Fibroblast of villous mesenchyme (primary cell): Measurements from ENCODE around the gene BTBD10. TPM values are rescaled to one million over a fixed set of nuclear protein-coding genes. Genes with fewer than 3 reads are reported as not detected.

Source experiments
- DNase-seq: peaks from one replicate; pipeline ENCODE4 v3.0.0-alpha.2; 2010; ENCODE audit warnings: low read depth
- H3K4me3 ChIP-seq: 2 replicates; pipeline ENCODE4 v1.5.1; 2011; ENCODE audit warnings: low read depth, mild to moderate bottlenecking, low read length
- CTCF ChIP-seq: IDR thresholded peaks from 2 replicates; pipeline ENCODE4 v1.5.1; 2012; ENCODE audit warnings: low read depth, mild to moderate bottlenecking, low read length; ENCODE audit not compliant: insufficient read depth
- total RNA-seq: library from RNA; depleted of rRNA; stranded (reverse); fragments of >200 nt; gene quantifications from 2 replicates; pipeline ENCODE4 v1.2.3, GENCODE V29; 2012

BTBD10 gene
- total RNA-seq, result 44.5 and 62.6 TPM in 2 replicates

- TF ChIP-seq CTCF, result no peak
- DNase-seq, result peak; percentile 94
Measured at GRCh38 chr11:13462901-13463778, at the start of gene BTBD10. TSS of gene BTBD10 (minus strand) at chr11:13463222. CDS start at chr11:13445124, 18,098 bp downstream.

GRCh38 chr11:13503393-13503792, 40.4 kb upstream of the BTBD10 start:
- no peak for DNase-seq
- no peak for TF ChIP-seq CTCF
- no peak overlapping the region for H3K4me3 ChIP-seq

More at GRCh38 chr11:13462901-13463778, at the start of gene BTBD10:
- peak within 1 kb of the TSS; percentile 99 for H3K4me3 ChIP-seq

GRCh38 chr11:13502492-13502891, 39.5 kb upstream of the BTBD10 start:
- DNase-seq, result no peak
- TF ChIP-seq CTCF, result no peak
- H3K4me3 ChIP-seq, result no peak overlapping the region

- DNase-seq, result no peak
- H3K4me3 ChIP-seq, result no peak within 1 kb of the TSS
- TF ChIP-seq CTCF, result no peak
Measured at GRCh38 chr11:13495929-13496328, 32.9 kb upstream of the BTBD10 start, which contains the start of gene PTH. TSS of gene PTH (minus strand) at chr11:13495997. CDS start at chr11:13492855, 3,142 bp downstream.

GRCh38 chr11:13494051-13494450, 31.0 kb upstream of the BTBD10 start:
- DNase-seq, result no peak
- no peak overlapping the region for H3K4me3 ChIP-seq
- TF ChIP-seq CTCF, result no peak

- peak; percentile 35 for TF ChIP-seq CTCF
- DNase-seq, result no peak
- H3K4me3 ChIP-seq, result no peak overlapping the region
Measured at GRCh38 chr11:13487661-13488030, 24.6 kb upstream of the BTBD10 start.
